Thymus (tissue), 11 donors: ENCODE data around the gene RRM2. TPM values are rescaled to one million over a fixed set of nuclear protein-coding genes. Genes with fewer than 3 reads are reported as not detected.

Experiments
- DNase-seq, 9 donors: peaks; one replicate each; pipeline ENCODE4 v3.0.0-alpha.2; 2013; ENCODE audit warnings: low spot score in 9 of 9, low read depth in 6 of 9, missing footprints in 1 of 9
- H3K27ac ChIP-seq, 2 donors: one replicate each; pipeline ENCODE4 v1.5.1; 2013; ENCODE audit warnings: control low read depth in 1 of 2, low read depth in 1 of 2, low read length in 1 of 2, mild to moderate bottlenecking in 1 of 2, moderate library complexity in 1 of 2
- H3K27me3 ChIP-seq, 2 donors: one replicate each; pipeline ENCODE4 v1.5.1; 2013; ENCODE audit warnings: low read length in 1 of 2; ENCODE audit not compliant: control insufficient read depth in 2 of 2, insufficient read depth in 1 of 2
- H3K36me3 ChIP-seq, 2 donors: one replicate each; pipeline ENCODE4 v1.5.1; 2013; ENCODE audit warnings: low read length in 1 of 2, mild to moderate bottlenecking in 1 of 2, moderate library complexity in 1 of 2; ENCODE audit not compliant: control insufficient read depth in 2 of 2, insufficient read depth in 2 of 2
- H3K4me1 ChIP-seq, 2 donors: one replicate each; pipeline ENCODE4 v1.5.1; 2013; ENCODE audit warnings: low read length in 2 of 2; ENCODE audit not compliant: control insufficient read depth in 2 of 2, insufficient read depth in 2 of 2
- H3K4me3 ChIP-seq, 2 donors: one replicate each; pipeline ENCODE4 v1.5.1; 2013; ENCODE audit warnings: low read length in 2 of 2, control low read depth in 1 of 2, mild to moderate bottlenecking in 1 of 2
- H3K9me3 ChIP-seq, 2 donors: one replicate each; pipeline ENCODE4 v1.5.1; 2013; ENCODE audit warnings: low read length in 1 of 2, mild to moderate bottlenecking in 1 of 2; ENCODE audit not compliant: control insufficient read depth in 2 of 2, insufficient read depth in 1 of 2
- WGBS: extraction: QIAGEN DNeasy Blood & Tissue Kit; methylation state at CpG from one replicate; pipeline ENCODE4 v1.1.7; 2013; 5-methylcytosine and 5-hydroxymethylcytosine counted together
- polyA plus RNA-seq: library from polyadenylated mRNA; stranded (reverse); fragments of 200-250 nt; gene quantifications from one replicate; pipeline ENCODE4 v1.2.3, GENCODE V29; 2013
- total RNA-seq: library from RNA; stranded (reverse); fragments of 120-200 nt; gene quantifications from one replicate; pipeline ENCODE4 v1.2.4, GENCODE V29; 2013
- donor health status: healthy.

RRM2 gene
- total and polyA plus RNA-seq, 2 donors, result 4.2 to 79.0 TPM

GRCh38 chr2:10178751-10179150 lies 56.2 kb downstream of the RRM2 start:
- WGBS, result 96% methylated on average over 7 of the region's 7 CpGs
- no peak overlapping the region for H3K27ac ChIP-seq
- no peaks in the 10 kb centered on the region for H3K27me3 ChIP-seq
- H3K36me3 ChIP-seq, result peaks cover 9 to 29% of the 10 kb centered on the region in 2 donors
- peaks cover 0 to 3% of the 10 kb centered on the region in 2 donors for H3K9me3 ChIP-seq
- no peak for DNase-seq
- H3K4me1 ChIP-seq, result no peaks in the 10 kb centered on the region
- H3K4me3 ChIP-seq, result no peak overlapping the region

GRCh38 chr2:10179422-10179821 lies 56.9 kb downstream of the RRM2 start:
- Histone ChIP-seq H3K4me1 (no peaks in the 10 kb centered on the region), H3K27ac (no peak overlapping the region), H3K9me3 (peaks cover 0 to 3% of the 10 kb centered on the region in 2 donors), H3K36me3 (peaks cover 8 to 30% of the 10 kb centered on the region in 2 donors), H3K27me3 (no peaks in the 10 kb centered on the region), H3K4me3 (no peak overlapping the region)
- WGBS, result 98% methylated on average over 3 of the region's 3 CpGs
- DNase-seq, result no peak

GRCh38 chr2:10180229-10180628 lies 57.7 kb downstream of the RRM2 start:
- 95% methylated on average over 7 of the region's 7 CpGs for WGBS
- peaks cover 8 to 35% of the 10 kb centered on the region in 2 donors for H3K36me3 ChIP-seq

More at GRCh38 chr2:10180229-10180628, 57.7 kb downstream of the RRM2 start:
- H3K4me3 ChIP-seq, result no peak overlapping the region
- DNase-seq, result no peak
- no peaks in the 10 kb centered on the region for H3K4me1 ChIP-seq
- H3K27ac ChIP-seq, result no peak overlapping the region
- no peaks in the 10 kb centered on the region for H3K27me3 ChIP-seq
- peaks cover 0 to 3% of the 10 kb centered on the region in 2 donors for H3K9me3 ChIP-seq

Other genes starting within 250 kb of the RRM2 start
- gene GRHL1, start 171.0 kb upstream of the RRM2 start, total RNA-seq, result 1.2 TPM
- 7.9 TPM for gene GRHL1, start 171.0 kb upstream of the RRM2 start, polyA plus RNA-seq
- 2.4 TPM for gene KLF11, start 79.2 kb upstream of the RRM2 start, total RNA-seq
- gene KLF11, start 79.2 kb upstream of the RRM2 start, polyA plus RNA-seq, result 5.4 TPM
- 0.19 TPM for gene CYS1, start 42.3 kb upstream of the RRM2 start, total RNA-seq
- gene CYS1, start 42.3 kb upstream of the RRM2 start, polyA plus RNA-seq, result 0.30 TPM
- gene HPCAL1, start 180.2 kb downstream of the RRM2 start, total RNA-seq, result 12.6 TPM
- 47.9 TPM for gene HPCAL1, start 180.2 kb downstream of the RRM2 start, polyA plus RNA-seq